Endothelial cell of umbilical vein (primary cell): ENCODE results near the gene MADCAM1. TPM values are rescaled to one million over a fixed set of nuclear protein-coding genes. Genes with fewer than 3 reads are reported as not detected.

Experiments used
- BruUV-seq: library from RNA; stranded (reverse); fragments of 400-500 nt; replicated peaks from 2 replicates; lab custom pipeline; 2021; lab: Mats Ljungman, UMichigan
- CTCF ChIA-PET: fragments of 300-600, 350-600 bp; sonication (Branson Sonifier 250); formaldehyde crosslinking; loops from one replicate; lab custom pipeline; 2021; ENCODE audit warnings: antibody characterized with exemption, inconsistent platforms; lab: Charles Lee
- POLR2A ChIA-PET: fragments of 300-600, 350-600 bp; sonication (Branson Sonifier 250); formaldehyde crosslinking; loops from one replicate; lab custom pipeline; 2021; ENCODE audit warnings: antibody characterized with exemption, inconsistent platforms; lab: Charles Lee
- DNase-seq: peaks from one replicate; pipeline ENCODE4 v3.0.0-alpha.2; 2011; ENCODE audit warnings: low read depth, low spot score
- FAIRE-seq: peaks from 2 replicates; lab custom pipeline; 2011; peaks lifted over from hg19 to GRCh38; lab: Jason Lieb, UNC
- H2AFZ ChIP-seq: 2 replicates; pipeline ENCODE4 v1.6.0; 2012; ENCODE audit warnings: low read depth, low read length, control low read depth, inconsistent platforms
- H3K27ac ChIP-seq: 2 replicates; pipeline ENCODE4 v1.5.1; 2011; ENCODE audit warnings: low read depth, mild to moderate bottlenecking, control low read depth, low read length, moderate library complexity; ENCODE audit not compliant: insufficient read depth
- H3K27me3 ChIP-seq, 2 experiments: 2 replicates each; pipeline versions ENCODE4 v1.6.0 to v1.6.1; 2011; ENCODE audit warnings: low read length in 2 of 2, mixed read lengths in 1 of 2; ENCODE audit not compliant: control insufficient read depth in 2 of 2, insufficient read depth in 2 of 2
- H3K36me3 ChIP-seq, 2 experiments: 2 replicates in 1 of 2; 3 replicates in 1 of 2; pipeline ENCODE4 v1.5.1; 2011; ENCODE audit warnings: low read length in 2 of 2, mild to moderate bottlenecking in 1 of 2, moderate library complexity in 1 of 2; ENCODE audit not compliant: control insufficient read depth in 2 of 2, insufficient read depth in 2 of 2; ENCODE audit errors: extremely low read depth in 1 of 2
- H3K4me1 ChIP-seq: 3 replicates; pipeline ENCODE4 v1.5.1; 2011; ENCODE audit warnings: mild to moderate bottlenecking, low read length; ENCODE audit not compliant: control insufficient read depth, insufficient read depth; ENCODE audit errors: extremely low read depth
- H3K4me2 ChIP-seq: 2 replicates; pipeline ENCODE4 v1.6.1; 2011; ENCODE audit warnings: low read length, control low read depth, mixed read lengths; ENCODE audit not compliant: insufficient read depth
- H3K4me3 ChIP-seq, 3 experiments: fragments of 200-600 bp in 1 of 3; sonication (generic), shearing (Covaris generic) in 1 of 3; replicated peaks in 1 of 3; 2 replicates each; pipeline ENCODE4 v1.5.1; 2011 to 2016; ENCODE audit warnings: control low read depth in 3 of 3, low read length in 3 of 3, mild to moderate bottlenecking in 2 of 3, inconsistent platforms in 1 of 3, low read depth in 1 of 3, moderate library complexity in 1 of 3; ENCODE audit not compliant: insufficient read depth in 1 of 3
- H3K79me2 ChIP-seq: 2 replicates; pipeline ENCODE4 v1.6.0; 2012; ENCODE audit warnings: low read length, inconsistent platforms; ENCODE audit not compliant: control insufficient read depth, insufficient read depth
- H3K9ac ChIP-seq: replicated peaks from 2 replicates; pipeline ENCODE3; 2011; ENCODE audit warnings: low read length, control low read depth; ENCODE audit not compliant: insufficient read depth; ENCODE audit errors: extremely low read depth
- H3K9me1 ChIP-seq: replicated peaks from 3 replicates; pipeline ENCODE4 v1.6.0; 2011; ENCODE audit warnings: mild to moderate bottlenecking, low read length; ENCODE audit not compliant: control insufficient read depth, insufficient read depth; ENCODE audit errors: extremely low read depth
- H3K9me3 ChIP-seq: replicated peaks from 2 replicates; pipeline ENCODE4 v1.5.1; 2012; ENCODE audit warnings: low read length, inconsistent platforms; ENCODE audit not compliant: control insufficient read depth, insufficient read depth
- H4K20me1 ChIP-seq: replicated peaks from 2 replicates; pipeline ENCODE3; 2011; ENCODE audit warnings: mild to moderate bottlenecking, low read length; ENCODE audit not compliant: control insufficient read depth, insufficient read depth; ENCODE audit errors: extremely low read depth
- CTCF ChIP-seq, 2 donors: IDR thresholded peaks; 1 replicate in 1 of 2; 2 replicates in 1 of 2; pipeline ENCODE4 v1.5.1; 2011; ENCODE audit warnings: low read length in 2 of 2, mild to moderate bottlenecking in 2 of 2, moderate library complexity in 2 of 2, control low read depth in 1 of 2, inconsistent platforms in 1 of 2, low read depth in 1 of 2; ENCODE audit not compliant: insufficient read depth in 1 of 2; ENCODE audit errors: extremely low read depth in 1 of 2
- EZH2 ChIP-seq: IDR thresholded peaks from 2 replicates; pipeline ENCODE4 v1.6.1; 2012; ENCODE audit warnings: borderline replicate concordance, low read depth, mild to moderate bottlenecking, moderate library complexity, low read length, inconsistent platforms; ENCODE audit not compliant: severe bottlenecking
- FOS ChIP-seq: IDR thresholded peaks from 2 replicates; pipeline ENCODE4 v1.6.1; 2011; ENCODE audit warnings: mild to moderate bottlenecking, low read length, moderate library complexity, borderline replicate concordance; ENCODE audit not compliant: insufficient read depth
- GATA2 ChIP-seq: IDR thresholded peaks from 2 replicates; pipeline ENCODE4 v1.7.0; 2011; ENCODE audit warnings: low read depth, mild to moderate bottlenecking, moderate library complexity, mixed read lengths, low read length; ENCODE audit not compliant: insufficient read length, insufficient read depth
- JUN ChIP-seq: IDR thresholded peaks from 2 replicates; pipeline ENCODE4 v1.6.1; 2011; ENCODE audit warnings: borderline replicate concordance, low read depth; ENCODE audit not compliant: insufficient read length, insufficient read depth
- POLR2A ChIP-seq: IDR thresholded peaks from 2 replicates; pipeline ENCODE4 v1.6.1; 2012; ENCODE audit warnings: low read depth, mild to moderate bottlenecking, control low read depth, low read length
- POLR2AphosphoS5 ChIP-seq: IDR thresholded peaks from 2 replicates; pipeline ENCODE4 v1.6.1; 2012; ENCODE audit warnings: low read depth, mild to moderate bottlenecking, control low read depth, low read length, moderate library complexity; ENCODE audit not compliant: insufficient read depth
- dilution Hi-C: fragments of 300-500 bp; cut with MboI; formaldehyde crosslinking; loops from one replicate; pipeline ENCODE4 v1.15.0; 2019; ENCODE audit warnings: low sequenced_read_pairs; ENCODE audit not compliant: extremely low pct_ligation_motif_present
- intact Hi-C: fragments of 100-400 bp; cut with micrococcal nuclease; formaldehyde crosslinking; loops from one replicate; pipeline ENCODE4 v1.10.0; 2022
- polyA plus RNA-seq, 4 experiments: library from polyadenylated mRNA; depleted of rRNA in 3 of 4; stranded (reverse) in 3 of 4; unstranded in 1 of 4; fragments of >200 nt; gene quantifications; 2 replicates each; pipeline versions ENCODE4 v1.2.1 to v1.2.3, GENCODE V29; 2011 to 2012; ENCODE audit warnings: missing spikeins in 1 of 4
- total RNA-seq: library from RNA; stranded (reverse); gene quantifications from 2 replicates; pipeline ENCODE4 v1.2.3, GENCODE V29; 2021

The MADCAM1 gene
- total and polyA plus RNA-seq, 2 donors (not counting 3 experiments of a cell fraction or from before 2014, with no cell fraction given) = 0.07 to 0.31 TPM

GRCh38 chr19:531753-532560, 35.7 kb downstream of the MADCAM1 start, which contains the start of gene CDC34:
CDC34 (plus strand) TSS chr19:531760; CDS start chr19:531932, 172 bp downstream.
- no peaks in the 10 kb centered on the region for H4K20me1 ChIP-seq
- BruUV-seq = no TSS peak
- FAIRE-seq = no peak

DNA sequence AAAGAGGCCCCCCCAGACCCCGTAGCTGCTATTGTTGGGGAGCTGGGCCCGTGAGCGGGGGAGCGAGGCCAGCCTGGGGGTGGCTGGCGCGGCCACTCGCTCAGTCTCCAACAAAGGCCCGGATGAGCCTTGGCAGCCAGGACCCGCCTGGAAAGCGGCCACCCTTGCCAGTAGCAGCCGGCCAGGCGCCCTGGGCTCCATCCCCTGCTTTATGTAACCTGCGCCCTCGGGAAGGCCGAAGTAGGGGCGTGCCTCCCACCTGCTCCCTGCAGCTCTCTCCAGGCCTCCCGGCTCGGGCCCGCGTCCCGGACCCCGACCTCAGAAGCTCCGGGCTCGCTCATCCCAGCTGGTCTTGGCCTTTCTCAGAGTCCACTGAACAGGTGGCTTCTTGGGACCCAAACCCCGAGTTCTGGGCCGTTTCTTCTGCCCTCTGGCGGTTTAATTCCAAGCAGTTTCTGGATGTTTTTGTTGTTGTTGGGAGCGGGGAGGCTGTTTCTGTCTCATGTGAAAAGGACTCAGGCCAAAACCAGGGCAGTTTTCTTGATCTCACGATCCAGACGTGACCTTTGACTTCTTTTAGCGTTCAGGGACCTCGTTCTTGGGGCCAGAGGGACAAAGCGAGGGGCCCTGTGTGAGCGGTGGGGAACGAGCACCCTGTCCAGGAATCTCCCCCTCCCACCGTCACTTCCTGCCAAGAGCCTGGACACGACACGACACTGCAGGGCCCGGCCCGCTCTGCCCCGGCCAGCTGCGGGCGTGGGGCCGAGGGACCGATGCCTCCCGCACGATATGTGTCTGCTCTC, 36.5 kb downstream of the MADCAM1 start:
- Histone ChIP-seq H4K20me1 (no peaks in the 10 kb centered on the region), H3K9me1 (no peaks in the 10 kb centered on the region), H3K79me2 (peaks cover 44% of the 10 kb centered on the region), H3K4me2 (peak overlapping the region; percentile 73), H3K36me3 (peaks cover 0 to 21% of the 10 kb centered on the region in 2 experiments), H2AFZ (peak overlapping the region; percentile 17), H3K27me3 (no peaks in the 10 kb centered on the region), H3K9ac (peak overlapping the region; percentile 93), H3K4me1 (peaks cover 17% of the 10 kb centered on the region), H3K4me3 (peak overlapping the region; percentile 76 to 99 (median 88)), H3K9me3 (no peaks in the 10 kb centered on the region), H3K27ac (peak overlapping the region; percentile 90)
- ChIA-PET POLR2A (interaction anchor here (2.1 kb wide), 1 partner anchor 22 kb away, joined by 5 read pairs; no protein-coding TSS in a partner anchor), CTCF (interaction anchor here (0.8 to 3.4 kb wide), 6 partner anchors 9 to 42 kb away, joined by 3 to 36 read pairs (median 6); no protein-coding TSS in a partner anchor)
- dilution Hi-C loops (no loop called here), intact Hi-C loops (loop anchor here (1.0 kb wide), 1 partner anchor 40 kb away; the partner anchor contains the start of gene BSG)
- peak; percentile 79 for FAIRE-seq
- DNase-seq = peak; percentile 85
- TF ChIP-seq CTCF (IDR thresholded peaks at IDR 0.05; ENCODE audit: extremely low read depth in 1 of 2, insufficient read depth in 1 of 2, low read depth in 1 of 2, low read length in 2 of 2) (peak; percentile 51 to 67), FOS (no peak), GATA2 (no peak), JUN (no peak), EZH2 (no peak)
- TSS peak; percentile 45 for BruUV-seq

More at GRCh38 chr19:531753-532560, 35.7 kb downstream of the MADCAM1 start, which contains the start of gene CDC34:
- ChIA-PET POLR2A (interaction anchor here (0.6 to 2.1 kb wide), 3 partner anchors 21 to 186 kb away, joined by 3 to 5 read pairs (median 4); no protein-coding TSS in a partner anchor), CTCF (interaction anchor here (0.8 to 3.4 kb wide), 8 partner anchors 10 to 202 kb away, joined by 3 to 36 read pairs (median 6); no protein-coding TSS in a partner anchor)
- Histone ChIP-seq H3K4me2 (peak within 1 kb of the TSS; percentile 77), H2AFZ (peak within 1 kb of the TSS; percentile 98), H3K9me3 (no peaks in the 10 kb centered on the region), H3K9ac (peak within 1 kb of the TSS; percentile 93), H3K4me3 (peak within 1 kb of the TSS; percentile 76 to 99 (median 88)), H3K27ac (peak within 1 kb of the TSS; percentile 90), H3K27me3 (no peaks in the 10 kb centered on the region), H3K36me3 (peaks cover 0 to 17% of the 10 kb centered on the region in 2 experiments), H3K4me1 (peaks cover 17% of the 10 kb centered on the region), H3K9me1 (no peaks in the 10 kb centered on the region), H3K79me2 (peaks cover 44% of the 10 kb centered on the region)
- dilution Hi-C loops (no loop called here), intact Hi-C loops (loop anchor here (1.0 to 2.0 kb wide), 2 partner anchors 21 to 101 kb away; partner anchors contain the start of gene POLRMT)
- peak; percentile 21 for DNase-seq
- TF ChIP-seq EZH2 (no peak), POLR2A (peak; percentile 28), POLR2AphosphoS5 (peak; percentile 80)
